ENCODE data around the gene SBF2.

- TF ChIP-seq CTCF (IDR thresholded peaks at IDR 0.05; ENCODE audit: borderline replicate concordance, extremely low read depth, low read length, poor library complexity, severe bottlenecking), result no peak
- no peak for TF ChIP-seq EZH2 (IDR thresholded peaks at IDR 0.05; ENCODE audit: borderline replicate concordance, low read depth, low read length, severe bottlenecking)
These were observed 558.1 kb downstream of the SBF2 start for GRCh38 chr11:9735919-9736318.
